T-helper 2 cell (primary cell): Measurements from ENCODE around the gene METRNL.
"Not testable (repeated sequence)": the region's sequence is repeated elsewhere in the genome, so short reads cannot be mapped to it uniquely, and the experiment has no call there.

Experiments
- DNase-seq, 5 experiments: peaks; one replicate each; pipeline versions ENCODE4 v3.0.0 to v3.0.0-alpha.2; 2012 to 2022

METRNL gene

GRCh38 chr17:83053021-83053681 lies 26.3 kb upstream of the METRNL start:
- DNase-seq, result no peak

GRCh38 chr17:83053739-83054451 lies 25.5 kb upstream of the METRNL start:
- DNase-seq, result peak in 2 of 5 experiments; percentile 43 to 82

- DNase-seq, result no peak
Observed at GRCh38 chr17:83054518-83055125, 24.8 kb upstream of the METRNL start.

- DNase-seq, result not testable (repeated sequence)
Observed at GRCh38 chr17:83055176-83055575, 24.2 kb upstream of the METRNL start.

- DNase-seq, result no peak
Observed at GRCh38 chr17:83055911-83056582, 23.4 kb upstream of the METRNL start.

- no peak for DNase-seq
Observed at GRCh38 chr17:83056583-83057396, 22.6 kb upstream of the METRNL start.

- no peak for DNase-seq
Observed at GRCh38 chr17:83057397-83057761, 22.0 kb upstream of the METRNL start.

- no peak for DNase-seq
Observed at GRCh38 chr17:83057793-83058265, 21.6 kb upstream of the METRNL start.

- no peak for DNase-seq
Observed at GRCh38 chr17:83058266-83058798, 21.1 kb upstream of the METRNL start.

GRCh38 chr17:83061586-83061985 lies 17.8 kb upstream of the METRNL start:
- no peak for DNase-seq

- DNase-seq, result no peak
Observed at GRCh38 chr17:83062011-83062817, 17.2 kb upstream of the METRNL start.

- no peak for DNase-seq
Observed at GRCh38 chr17:83062818-83063671, 16.4 kb upstream of the METRNL start.

GRCh38 chr17:83064021-83064731 lies 15.2 kb upstream of the METRNL start:
- peak in 1 of 5 experiments; percentile 1 for DNase-seq

- peak in 1 of 5 experiments; percentile 1 for DNase-seq
Observed at GRCh38 chr17:83064732-83065659, 14.4 kb upstream of the METRNL start.

- peak in 1 of 5 experiments; percentile 4 for DNase-seq
Observed at GRCh38 chr17:83065660-83066542, 13.5 kb upstream of the METRNL start.

- not testable (repeated sequence) for DNase-seq
Observed at GRCh38 chr17:83066543-83066890, 12.9 kb upstream of the METRNL start.

- peak in 1 of 5 experiments; percentile 6 for DNase-seq
Observed at GRCh38 chr17:83067071-83067717, 12.2 kb upstream of the METRNL start.
